HG03064 (cell line): ENCODE measurements around the gene PAM.
"Not testable (repeated sequence)": the region's sequence is repeated elsewhere in the genome, so short reads cannot be mapped to it uniquely, and the experiment has no call there.

Experiments
- ATAC-seq: cut with Tn5 transposase; IDR thresholded peaks from one replicate; pipeline ENCODE4 v1.9.1; 2021; ENCODE audit warnings: low read depth; ENCODE audit not compliant: unreplicated experiment

PAM gene

GRCh38 chr5:102891175-102891574, 136.1 kb downstream of the PAM start:
- no peak for ATAC-seq

GRCh38 chr5:102893942-102894341, 138.8 kb downstream of the PAM start:
- no peak for ATAC-seq

- ATAC-seq: no peak
These were observed 140.1 kb downstream of the PAM start for GRCh38 chr5:102895234-102895633.

- ATAC-seq: no peak
These were observed 140.9 kb downstream of the PAM start for GRCh38 chr5:102895976-102896375.

- no peak for ATAC-seq
These were observed 146.5 kb downstream of the PAM start for GRCh38 chr5:102901424-102902134.

GRCh38 chr5:102902135-102902448, 147.0 kb downstream of the PAM start:
- ATAC-seq: no peak

GRCh38 chr5:102902647-102903046, 147.5 kb downstream of the PAM start:
- no peak for ATAC-seq

- ATAC-seq: no peak
These were observed 148.2 kb downstream of the PAM start for GRCh38 chr5:102903074-102903871.

GRCh38 chr5:102905056-102905455, 150.0 kb downstream of the PAM start:
- ATAC-seq: no peak

- not testable (repeated sequence) for ATAC-seq
These were observed 152.0 kb downstream of the PAM start for GRCh38 chr5:102907099-102907498.

- no peak for ATAC-seq
These were observed 155.4 kb downstream of the PAM start for GRCh38 chr5:102910240-102911226.

- ATAC-seq: no peak
These were observed 156.9 kb downstream of the PAM start for GRCh38 chr5:102911973-102912372.

GRCh38 chr5:102916109-102916508, 161.0 kb downstream of the PAM start:
- ATAC-seq: no peak

- ATAC-seq: no peak
These were observed 164.0 kb downstream of the PAM start for GRCh38 chr5:102918986-102919610.

- ATAC-seq: no peak
These were observed 165.7 kb downstream of the PAM start for GRCh38 chr5:102920762-102921161.

GRCh38 chr5:102921341-102922044, 166.4 kb downstream of the PAM start:
- no peak for ATAC-seq

GRCh38 chr5:102922111-102922720, 167.1 kb downstream of the PAM start:
- no peak for ATAC-seq

- ATAC-seq: no peak
These were observed 167.8 kb downstream of the PAM start for GRCh38 chr5:102922799-102923477.

- ATAC-seq: no peak
These were observed 169.9 kb downstream of the PAM start for GRCh38 chr5:102924963-102925362.
